HFFc6 (cell line): ENCODE data around the gene TSPAN3. TPM values are rescaled to one million over a fixed set of nuclear protein-coding genes. Genes with fewer than 3 reads are reported as not detected.

ENCODE experiments used
- DNase-seq: peaks from one replicate; pipeline ENCODE4 v3.0.0-alpha.2; 2018
- H3K27ac Mint-ChIP-seq: 2 replicates; pipeline ENCODE4 v1.8.0; 2020; ENCODE audit warnings: mild to moderate bottlenecking, mixed read lengths
- H3K27me3 Mint-ChIP-seq: 2 replicates; pipeline ENCODE4 v1.8.0; 2021; ENCODE audit warnings: mild to moderate bottlenecking, moderate library complexity, mixed read lengths; ENCODE audit not compliant: insufficient read depth
- H3K36me3 Mint-ChIP-seq: 2 replicates; pipeline ENCODE4 v1.8.0; 2021; ENCODE audit warnings: low read depth, mixed read lengths
- H3K4me1 Mint-ChIP-seq: 2 replicates; pipeline ENCODE4 v1.8.0; 2020; ENCODE audit warnings: low read depth, mixed read lengths
- H3K4me3 Mint-ChIP-seq: 2 replicates; pipeline ENCODE4 v1.8.0; 2020; ENCODE audit warnings: mild to moderate bottlenecking, moderate library complexity, mixed read lengths
- H3K9me3 Mint-ChIP-seq: 2 replicates; pipeline ENCODE4 v1.8.0; 2020; ENCODE audit warnings: mild to moderate bottlenecking, mixed read lengths
- total RNA-seq, 6 experiments: library from RNA; stranded (reverse); fragmentation: NEBNext Ultra II Directional; extraction: Animal tissue kit (Norgen Biotek cat#: 25700); gene quantifications; 2 replicates in 1 of 6; 3 replicates in 5 of 6; pipeline ENCODE4 v1.2.3, GENCODE V29; 2021
- TF ChIP-seq, protein P1 (sequence below): fragments of 200-600 bp; sonication (generic); IDR thresholded peaks from 2 replicates; pipeline ENCODE4 v1.5.0; 2021; ENCODE audit warnings: antibody characterized with exemption, mild to moderate bottlenecking

Gene TSPAN3
- total RNA-seq, 6 experiments from 2014 or later = 153 to 222 (median 183) TPM

DNA sequence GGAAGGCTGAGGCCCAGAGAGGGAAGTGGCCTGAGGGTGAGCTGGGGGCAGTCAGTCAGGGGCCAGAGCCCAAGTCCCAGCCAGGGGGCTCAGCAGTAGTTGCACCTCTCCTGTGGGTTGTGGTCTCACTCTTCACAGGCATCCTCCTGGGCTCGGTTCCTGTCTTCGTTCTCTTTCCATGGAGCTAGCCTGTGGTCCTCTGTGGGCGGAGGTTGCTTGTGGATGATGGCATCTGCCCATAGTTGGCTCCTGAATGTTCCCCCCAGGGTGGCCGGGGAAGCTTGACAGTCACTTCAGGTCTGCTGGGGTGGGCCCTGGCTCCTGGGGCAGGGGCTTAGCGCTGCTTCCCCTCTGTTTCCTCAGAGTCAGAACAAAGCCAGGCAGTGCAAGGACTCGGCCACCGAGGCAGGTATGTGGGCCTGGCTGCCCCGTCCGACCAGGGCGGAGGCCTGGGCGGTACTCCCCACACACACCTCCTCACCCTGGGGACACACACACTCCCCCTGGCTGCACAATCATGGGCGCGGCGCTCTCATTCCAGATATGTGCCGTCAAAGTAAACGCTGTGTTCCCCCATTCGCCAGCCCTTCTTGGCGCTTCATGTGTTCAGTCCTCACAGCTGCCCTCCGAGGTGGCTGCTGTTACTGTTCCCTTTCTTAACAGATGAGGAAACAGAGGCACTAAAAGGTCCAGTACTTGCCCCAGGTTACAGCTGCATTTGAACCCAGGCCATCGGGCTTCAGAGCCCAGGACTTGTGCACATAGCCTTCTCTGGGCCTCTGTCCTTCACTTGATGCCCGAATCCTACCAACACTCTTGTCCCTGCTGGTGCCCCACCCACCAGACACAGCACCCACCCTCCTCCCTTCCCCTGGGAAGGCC, 41.5 kb downstream of the TSPAN3 start:
- DNase-seq = no peak
- TF ChIP-seq, protein P1, sequence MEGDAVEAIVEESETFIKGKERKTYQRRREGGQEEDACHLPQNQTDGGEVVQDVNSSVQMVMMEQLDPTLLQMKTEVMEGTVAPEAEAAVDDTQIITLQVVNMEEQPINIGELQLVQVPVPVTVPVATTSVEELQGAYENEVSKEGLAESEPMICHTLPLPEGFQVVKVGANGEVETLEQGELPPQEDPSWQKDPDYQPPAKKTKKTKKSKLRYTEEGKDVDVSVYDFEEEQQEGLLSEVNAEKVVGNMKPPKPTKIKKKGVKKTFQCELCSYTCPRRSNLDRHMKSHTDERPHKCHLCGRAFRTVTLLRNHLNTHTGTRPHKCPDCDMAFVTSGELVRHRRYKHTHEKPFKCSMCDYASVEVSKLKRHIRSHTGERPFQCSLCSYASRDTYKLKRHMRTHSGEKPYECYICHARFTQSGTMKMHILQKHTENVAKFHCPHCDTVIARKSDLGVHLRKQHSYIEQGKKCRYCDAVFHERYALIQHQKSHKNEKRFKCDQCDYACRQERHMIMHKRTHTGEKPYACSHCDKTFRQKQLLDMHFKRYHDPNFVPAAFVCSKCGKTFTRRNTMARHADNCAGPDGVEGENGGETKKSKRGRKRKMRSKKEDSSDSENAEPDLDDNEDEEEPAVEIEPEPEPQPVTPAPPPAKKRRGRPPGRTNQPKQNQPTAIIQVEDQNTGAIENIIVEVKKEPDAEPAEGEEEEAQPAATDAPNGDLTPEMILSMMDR = no peak
- Mint-ChIP-seq H3K9me3 (no peaks in the 10 kb centered on the region), H3K36me3 (no peaks in the 10 kb centered on the region), H3K4me3 (no peak overlapping the region), H3K27me3 (peaks cover 11% of the 10 kb centered on the region; the same call in 1 of the 2 replicates), H3K27ac (no peak overlapping the region), H3K4me1 (no peaks in the 10 kb centered on the region)

DNA sequence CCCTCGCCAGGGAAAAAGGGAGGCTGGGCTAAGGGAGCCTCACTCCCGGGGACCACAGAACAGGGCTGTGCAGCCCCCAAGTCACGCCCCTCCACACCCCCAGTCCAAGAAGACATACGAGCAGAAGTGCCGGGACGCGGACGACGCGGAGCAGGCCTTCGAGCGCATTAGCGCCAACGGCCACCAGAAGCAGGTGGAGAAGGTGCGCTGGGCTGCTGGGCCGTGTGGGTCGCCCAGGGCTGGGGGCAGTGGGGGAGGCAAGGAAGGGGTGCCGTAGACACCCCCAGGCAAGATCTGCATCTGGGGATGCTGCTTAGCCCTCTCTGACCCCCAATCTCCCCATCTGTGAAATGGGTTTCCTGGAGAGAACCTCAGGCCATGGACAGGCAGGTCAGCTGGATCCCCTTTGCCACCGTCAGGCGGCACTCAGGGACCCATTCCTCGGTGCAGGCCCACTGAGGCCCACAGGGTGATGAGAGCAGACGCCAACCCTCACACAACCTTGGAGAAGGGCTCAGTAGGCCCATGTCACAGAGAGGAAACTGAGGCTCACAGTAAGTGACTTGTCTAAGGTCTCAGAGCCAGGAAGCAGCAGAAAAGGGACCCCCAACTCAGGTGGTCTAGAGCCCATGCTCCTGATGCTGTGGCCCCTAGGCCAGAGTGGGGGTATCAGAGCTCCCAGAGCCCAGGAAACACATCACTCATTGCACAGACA, 42.3 kb downstream of the TSPAN3 start:
- no peaks in the 10 kb centered on the region for H3K36me3 Mint-ChIP-seq
- no peak for DNase-seq
- no peaks in the 10 kb centered on the region for H3K4me1 Mint-ChIP-seq

DNA sequence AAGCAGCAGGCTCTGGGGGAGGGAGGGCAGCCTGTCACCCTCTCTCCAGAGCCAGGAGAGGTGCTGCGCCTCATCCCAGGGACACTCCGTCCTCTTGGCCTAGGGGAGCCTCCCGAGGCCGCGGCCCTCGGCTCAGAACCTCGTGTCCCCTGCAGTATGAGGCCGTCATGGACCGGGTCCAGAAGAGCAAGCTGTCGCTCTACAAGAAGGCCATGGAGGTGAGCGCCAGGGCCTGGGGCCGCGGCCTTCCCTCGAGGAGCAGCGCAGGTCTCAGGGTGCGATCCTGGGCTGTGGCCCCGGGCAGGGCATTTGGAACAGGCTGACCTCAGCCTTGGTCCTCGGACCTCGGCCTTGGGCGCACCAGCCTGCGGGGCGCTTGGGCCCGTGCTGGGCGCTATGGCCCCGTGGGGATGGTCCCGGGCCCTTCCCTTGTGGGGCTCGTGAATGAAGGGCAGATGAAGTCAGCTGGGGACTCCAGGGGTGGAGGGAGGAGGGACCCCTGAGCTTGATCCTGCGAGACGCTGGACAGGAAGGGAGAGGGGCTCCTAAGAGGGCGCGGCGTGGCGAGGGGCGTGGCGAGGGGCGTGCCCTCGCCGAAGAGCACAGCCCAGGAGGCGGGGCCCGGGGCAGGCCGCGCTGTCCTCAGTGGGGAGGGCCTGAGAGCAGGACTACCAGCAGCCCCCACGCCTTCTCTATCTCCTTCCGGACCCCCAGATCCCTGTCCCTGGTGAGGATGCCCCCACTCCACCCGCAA, 43.0 kb downstream of the TSPAN3 start:
- DNase-seq = no peak
- Mint-ChIP-seq H3K27me3 (peaks cover 6% of the 10 kb centered on the region; the same call in 1 of the 2 replicates), H3K9me3 (no peaks in the 10 kb centered on the region), H3K27ac (no peak overlapping the region), H3K4me3 (no peak overlapping the region), H3K4me1 (no peaks in the 10 kb centered on the region), H3K36me3 (no peaks in the 10 kb centered on the region)
- TF ChIP-seq, protein P1 = no peak

More for the DNA sequence above, 42.3 kb downstream of the TSPAN3 start:
- H3K9me3 Mint-ChIP-seq = no peaks in the 10 kb centered on the region
- TF ChIP-seq, protein P1 = no peak
- peaks cover 7% of the 10 kb centered on the region; the same call in 1 of the 2 replicates for H3K27me3 Mint-ChIP-seq
- no peak overlapping the region for H3K27ac Mint-ChIP-seq
- no peak overlapping the region for H3K4me3 Mint-ChIP-seq

- Mint-ChIP-seq H3K27ac (no peak overlapping the region), H3K9me3 (no peaks in the 10 kb centered on the region), H3K36me3 (no peaks in the 10 kb centered on the region), H3K4me3 (no peak overlapping the region), H3K4me1 (peaks cover 4% of the 10 kb centered on the region), H3K27me3 (peaks cover 5% of the 10 kb centered on the region; the same call in 1 of the 2 replicates)
- DNase-seq = no peak
- TF ChIP-seq, protein P1 = no peak
Measured at GRCh38 chr15:77027111-77027696, 43.7 kb downstream of the TSPAN3 start.
